ENCODE data around the gene TLE1. TPM values are rescaled to one million over a fixed set of nuclear protein-coding genes. Genes with fewer than 3 reads are reported as not detected.

Gene TLE1
- total and polyA plus RNA-seq, 9 of the 15 experiments (the other 6 are each of a cell fraction or from before 2014, with no cell fraction given): 0.11 TPM; not detected in 8

DNA sequence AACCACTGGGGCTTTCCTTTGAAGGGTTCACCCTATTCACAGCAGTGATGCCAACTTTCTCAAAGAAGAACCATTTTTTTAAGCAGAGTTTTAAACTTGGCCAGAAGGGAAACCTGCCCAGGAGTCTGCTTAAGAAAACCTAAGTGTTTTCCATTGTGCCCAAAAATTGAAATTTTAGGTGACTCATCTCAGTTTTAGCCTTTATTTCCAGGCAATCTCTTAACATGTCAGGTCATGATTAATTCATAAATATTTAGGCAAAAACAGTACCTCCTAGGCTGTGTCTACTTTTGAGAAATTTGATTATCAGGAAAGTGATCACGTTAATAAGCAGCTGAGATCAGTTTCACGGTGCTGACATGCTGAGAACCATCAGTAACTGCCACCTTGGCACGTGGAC is 61.9 kb downstream of the TLE1 start:
- H3K27ac ChIP-seq (ENCODE audit: extremely low read depth, low read depth, low read length): no peak overlapping the region
- H3K27me3 ChIP-seq (ENCODE audit: control insufficient read depth in 2 of 2, insufficient read depth in 2 of 2, low read length in 2 of 2): no peaks in the 10 kb centered on the region
- H3K4me2 ChIP-seq (ENCODE audit: insufficient read depth, low read length): no peak overlapping the region
- H3K4me1 ChIP-seq (replicated peaks in 1 of 2; ENCODE audit: control insufficient read depth in 2 of 2, insufficient read depth in 2 of 2, low read length in 2 of 2): no peaks in the 10 kb centered on the region
- no peaks in the 10 kb centered on the region for H3K9me3 ChIP-seq (replicated peaks; ENCODE audit: control insufficient read depth, insufficient read depth, low read depth, low read length)
- ChIA-PET CTCF (ENCODE audit: low intra/inter-chr PET ratio) (no interaction called here), POLR2A (no interaction called here)
- H3K4me3 ChIP-seq: no peak overlapping the region
- no TSS peak for BruUV-seq (replicated peaks)
- H3K79me2 ChIP-seq (ENCODE audit: control insufficient read depth, insufficient read depth, low read length): no peaks in the 10 kb centered on the region
- in situ Hi-C loops (cut with MboI): no loop called here
- H2AFZ ChIP-seq (ENCODE audit: low read depth, low read length): no peak overlapping the region
- no peak overlapping the region for H3K9ac ChIP-seq (ENCODE audit: insufficient read depth in 1 of 2, low read depth in 2 of 2, low read length in 2 of 2)
- FAIRE-seq (no peak), DNase-seq (ENCODE audit: extremely low read depth in 1 of 4, low spot score in 3 of 4) (no peak), ATAC-seq (no peak)
- H4K20me1 ChIP-seq (replicated peaks; ENCODE audit: control insufficient read depth, insufficient read depth, low read length): no peaks in the 10 kb centered on the region
- 0% methylated on average over 3 of the region's 3 CpGs for WGBS (ENCODE audit: insufficient coverage, low coverage, missing lambda C conversion rate)
- intact Hi-C loops (cut with micrococcal nuclease): no loop called here
- H3K36me3 ChIP-seq (ENCODE audit: control insufficient read depth, insufficient read depth, low read length): no peaks in the 10 kb centered on the region
- no peaks in the 10 kb centered on the region for H3K9me1 ChIP-seq (ENCODE audit: control insufficient read depth, insufficient read depth, low read length)
- TF ChIP-seq, protein P1, sequence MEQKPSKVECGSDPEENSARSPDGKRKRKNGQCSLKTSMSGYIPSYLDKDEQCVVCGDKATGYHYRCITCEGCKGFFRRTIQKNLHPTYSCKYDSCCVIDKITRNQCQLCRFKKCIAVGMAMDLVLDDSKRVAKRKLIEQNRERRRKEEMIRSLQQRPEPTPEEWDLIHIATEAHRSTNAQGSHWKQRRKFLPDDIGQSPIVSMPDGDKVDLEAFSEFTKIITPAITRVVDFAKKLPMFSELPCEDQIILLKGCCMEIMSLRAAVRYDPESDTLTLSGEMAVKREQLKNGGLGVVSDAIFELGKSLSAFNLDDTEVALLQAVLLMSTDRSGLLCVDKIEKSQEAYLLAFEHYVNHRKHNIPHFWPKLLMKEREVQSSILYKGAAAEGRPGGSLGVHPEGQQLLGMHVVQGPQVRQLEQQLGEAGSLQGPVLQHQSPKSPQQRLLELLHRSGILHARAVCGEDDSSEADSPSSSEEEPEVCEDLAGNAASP (IDR thresholded peaks at IDR 0.05): no peak
- TF ChIP-seq U2AF1 (optimal IDR thresholded peaks at IDR 0.05; ENCODE audit: low read depth, low read length): no peak
- no peak for TF ChIP-seq KLF6 (CRISPR knock-in tag; IDR thresholded peaks at IDR 0.05; ENCODE audit: borderline replicate concordance)
- no peak for TF ChIP-seq ZNF695 (CRISPR knock-in tag; IDR thresholded peaks at IDR 0.05)
- no peak for TF ChIP-seq ZNF124 (CRISPR knock-in tag; IDR thresholded peaks at IDR 0.05)
- no peak for TF ChIP-seq MCM7 (IDR thresholded peaks at IDR 0.05)

- Histone ChIP-seq H3K4me2 (ENCODE audit: insufficient read depth, low read length) (no peak overlapping the region), H3K9me1 (ENCODE audit: control insufficient read depth, insufficient read depth, low read length) (no peaks in the 10 kb centered on the region), H3K4me1 (replicated peaks in 1 of 2; ENCODE audit: control insufficient read depth in 2 of 2, insufficient read depth in 2 of 2, low read length in 2 of 2) (no peaks in the 10 kb centered on the region), H3K9ac (ENCODE audit: insufficient read depth in 1 of 2, low read depth in 2 of 2, low read length in 2 of 2) (no peak overlapping the region), H3K27ac (ENCODE audit: extremely low read depth, low read depth, low read length) (no peak overlapping the region), H3K9me3 (replicated peaks; ENCODE audit: control insufficient read depth, insufficient read depth, low read depth, low read length) (no peaks in the 10 kb centered on the region), H3K79me2 (ENCODE audit: control insufficient read depth, insufficient read depth, low read length) (no peaks in the 10 kb centered on the region), H4K20me1 (replicated peaks; ENCODE audit: control insufficient read depth, insufficient read depth, low read length) (no peaks in the 10 kb centered on the region), H3K27me3 (ENCODE audit: control insufficient read depth in 2 of 2, insufficient read depth in 2 of 2, low read length in 2 of 2) (no peaks in the 10 kb centered on the region), H3K4me3 (no peak overlapping the region), H2AFZ (ENCODE audit: low read depth, low read length) (no peak overlapping the region), H3K36me3 (ENCODE audit: control insufficient read depth, insufficient read depth, low read length) (no peaks in the 10 kb centered on the region)
- ChIA-PET POLR2A (interaction anchor here (0.6 kb wide), 1 partner anchor 143 kb away, joined by 3 read pairs; no protein-coding TSS in a partner anchor), CTCF (ENCODE audit: low intra/inter-chr PET ratio) (no interaction called here)
- no peak for DNase-seq (ENCODE audit: extremely low read depth in 1 of 4, low spot score in 3 of 4)
- ATAC-seq: no peak
- WGBS (ENCODE audit: insufficient coverage, low coverage, missing lambda C conversion rate): 4% methylated on average over 4 of the region's 4 CpGs
- FAIRE-seq: no peak
- in situ Hi-C loops (cut with MboI) (no loop called here), intact Hi-C loops (cut with micrococcal nuclease) (no loop called here)
- no TSS peak for BruUV-seq (replicated peaks)
- TF ChIP-seq MED1 (CRISPR knock-in tag; IDR thresholded peaks at IDR 0.05; ENCODE audit: borderline replicate concordance): no peak
- no peak for TF ChIP-seq PHB (CRISPR knock-in tag; IDR thresholded peaks at IDR 0.05)
- no peak for TF ChIP-seq ZNF143 (CRISPR knock-in tag; IDR thresholded peaks at IDR 0.05)
- TF ChIP-seq CTBP1 (IDR thresholded peaks at IDR 0.05; ENCODE audit: borderline replicate concordance): no peak
- TF ChIP-seq RBM15 (IDR thresholded peaks at IDR 0.05; ENCODE audit: insufficient read depth, low read length): no peak
- TF ChIP-seq ILK (tag; IDR thresholded peaks at IDR 0.05; ENCODE audit: borderline replicate concordance, low read depth): no peak
- no peak for TF ChIP-seq PCBP1 (IDR thresholded peaks at IDR 0.05; ENCODE audit: low read depth, low read length, poor library complexity, severe bottlenecking)
Measured at GRCh38 chr9:81626511-81626910, 62.8 kb downstream of the TLE1 start.
